ENCODE measurements around the gene GALNT9. TPM values are rescaled to one million over a fixed set of nuclear protein-coding genes. Genes with fewer than 3 reads are reported as not detected.

The GALNT9 gene
- total and polyA plus RNA-seq, 2 experiments from 2014 or later = 0.33 to 1.4 TPM

DNA sequence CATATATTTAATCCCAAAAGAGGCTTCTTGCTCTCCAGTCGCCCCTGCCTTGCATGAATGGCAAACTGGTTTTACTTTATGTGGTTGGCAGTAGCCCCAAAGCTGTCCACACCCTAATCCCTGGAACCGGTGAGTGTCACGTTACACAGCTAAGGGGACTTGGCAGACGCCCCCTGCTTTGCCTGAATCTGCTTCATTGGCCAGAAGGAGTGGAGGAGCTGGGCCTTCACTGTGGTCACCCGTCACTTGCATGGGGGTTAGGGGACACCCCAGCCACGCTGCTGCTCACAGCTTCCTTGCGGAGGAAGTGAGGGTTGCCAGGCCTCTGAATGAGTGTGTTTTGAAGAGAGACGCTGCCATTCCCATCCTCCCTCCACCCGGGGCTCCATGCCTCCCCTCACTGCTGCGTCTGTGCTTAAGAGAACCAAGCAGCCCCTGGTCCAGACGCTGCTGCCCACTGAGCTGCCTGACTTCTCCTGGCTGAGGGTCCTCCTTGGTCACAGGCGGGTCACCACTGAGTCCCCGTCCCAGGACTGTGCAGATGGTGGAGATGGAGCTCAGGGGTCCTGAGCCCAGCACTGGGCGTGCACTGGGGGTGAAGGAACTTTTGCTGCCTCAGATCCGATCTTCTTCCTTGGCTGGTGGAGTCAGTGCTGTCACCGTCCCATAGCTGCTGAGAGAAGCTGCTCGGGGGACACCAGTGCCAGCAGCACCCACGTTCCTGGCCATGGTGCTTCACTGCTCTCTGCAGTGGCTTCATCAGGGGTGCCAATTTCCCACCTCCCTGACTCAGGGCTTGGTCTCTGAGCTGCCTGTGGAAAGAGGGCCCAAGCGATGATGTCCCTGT is 39.8 kb downstream of the GALNT9 start:
- TF ChIP-seq EZH2phosphoT487 (IDR thresholded peaks at IDR 0.05; ENCODE audit: insufficient read depth, low read depth) (no peak), EZH2 (IDR thresholded peaks at IDR 0.05; ENCODE audit: insufficient read depth, poor library complexity, severe bottlenecking) (no peak)
- H4K20me1 ChIP-seq (ENCODE audit: insufficient read depth) = no peaks in the 10 kb centered on the region
- in situ Hi-C loops (cut with MboI) = no loop called here
- H3K4me1 ChIP-seq (ENCODE audit: insufficient read depth) = no peaks in the 10 kb centered on the region; the same call in 1 of the 2 replicates
- no peak for DNase-seq
- no peaks in the 10 kb centered on the region for H3K9me2 ChIP-seq (ENCODE audit: insufficient read depth)
- H3K9ac ChIP-seq = no peak overlapping the region
- no peaks in the 10 kb centered on the region for H3K79me2 ChIP-seq (ENCODE audit: insufficient read depth)
- H2AFZ ChIP-seq = no peak overlapping the region
- H3K4me3 ChIP-seq = no peak overlapping the region
- H3F3A ChIP-seq (ENCODE audit: insufficient read depth) = no peaks in the 10 kb centered on the region
- H3K27me3 ChIP-seq (replicated peaks; ENCODE audit: insufficient read depth) = peaks cover 25% of the 10 kb centered on the region
- H3K9me3 ChIP-seq (ENCODE audit: low read depth) = no peaks in the 10 kb centered on the region
- H3K4me2 ChIP-seq (ENCODE audit: unreplicated experiment) = no peak overlapping the region
- no peak overlapping the region for H3K27ac ChIP-seq
- 24 to 31% methylated on average over 18 to 19 of the region's 19 CpGs for WGBS, 2 experiments (ENCODE audit: low coverage in 1 of 2, low lambda C conversion rate in 2 of 2, missing lambda C conversion rate in 2 of 2)
- H3K36me3 ChIP-seq (ENCODE audit: low read depth) = no peaks in the 10 kb centered on the region

DNA sequence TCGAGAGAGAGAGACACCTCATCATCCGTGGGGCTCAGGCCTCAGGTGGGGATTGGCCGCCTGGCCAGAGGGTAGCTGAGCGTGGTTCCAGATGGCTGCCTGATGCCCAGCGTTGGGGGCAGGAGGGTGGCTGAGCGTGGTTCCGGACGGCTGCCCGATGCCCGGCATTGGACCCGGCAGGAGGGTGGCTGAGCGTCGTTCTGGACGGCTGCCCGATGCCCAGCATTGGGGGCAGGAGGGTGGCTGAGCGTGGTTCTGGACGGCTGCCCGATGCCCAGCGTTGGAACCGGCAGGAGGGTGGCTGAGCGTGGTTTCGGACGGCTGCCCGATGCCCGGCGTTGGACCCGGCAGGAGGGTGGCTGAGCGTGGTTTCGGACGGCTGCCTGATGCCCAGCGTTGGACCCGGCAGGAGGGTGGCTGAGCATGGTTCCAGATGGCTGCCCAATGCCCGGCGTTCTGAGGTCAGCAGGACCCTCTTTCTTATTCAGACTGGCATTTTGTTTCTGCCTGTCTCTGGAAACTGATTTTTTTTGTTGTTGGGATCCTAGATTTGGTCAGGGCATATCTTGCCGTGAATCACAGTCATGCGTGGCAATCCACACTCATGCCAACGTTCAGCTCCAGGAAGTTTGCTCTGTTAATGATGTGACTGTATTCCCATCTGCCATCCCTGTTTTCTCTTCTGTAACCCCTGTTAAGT is 40.7 kb downstream of the GALNT9 start:
- Histone ChIP-seq H3K9me2 (ENCODE audit: insufficient read depth) (no peaks in the 10 kb centered on the region), H3K27me3 (replicated peaks; ENCODE audit: insufficient read depth) (peaks cover 18% of the 10 kb centered on the region), H3F3A (ENCODE audit: insufficient read depth) (no peaks in the 10 kb centered on the region), H4K20me1 (ENCODE audit: insufficient read depth) (no peaks in the 10 kb centered on the region), H2AFZ (no peak overlapping the region), H3K9me3 (ENCODE audit: low read depth) (no peaks in the 10 kb centered on the region), H3K36me3 (ENCODE audit: low read depth) (no peaks in the 10 kb centered on the region), H3K79me2 (ENCODE audit: insufficient read depth) (no peaks in the 10 kb centered on the region), H3K4me2 (ENCODE audit: unreplicated experiment) (no peak overlapping the region), H3K27ac (no peak overlapping the region), H3K9ac (no peak overlapping the region), H3K4me1 (ENCODE audit: insufficient read depth) (no peaks in the 10 kb centered on the region; the same call in 1 of the 2 replicates), H3K4me3 (no peak overlapping the region)
- TF ChIP-seq EZH2 (IDR thresholded peaks at IDR 0.05; ENCODE audit: insufficient read depth, poor library complexity, severe bottlenecking) (no peak), EZH2phosphoT487 (IDR thresholded peaks at IDR 0.05; ENCODE audit: insufficient read depth, low read depth) (no peak)
- in situ Hi-C loops (cut with MboI) = no loop called here
- WGBS, 2 experiments (ENCODE audit: low coverage in 1 of 2, low lambda C conversion rate in 2 of 2, missing lambda C conversion rate in 2 of 2) = 69 to 76% methylated on average over 28 to 37 of the region's 37 CpGs
- DNase-seq = no peak

DNA sequence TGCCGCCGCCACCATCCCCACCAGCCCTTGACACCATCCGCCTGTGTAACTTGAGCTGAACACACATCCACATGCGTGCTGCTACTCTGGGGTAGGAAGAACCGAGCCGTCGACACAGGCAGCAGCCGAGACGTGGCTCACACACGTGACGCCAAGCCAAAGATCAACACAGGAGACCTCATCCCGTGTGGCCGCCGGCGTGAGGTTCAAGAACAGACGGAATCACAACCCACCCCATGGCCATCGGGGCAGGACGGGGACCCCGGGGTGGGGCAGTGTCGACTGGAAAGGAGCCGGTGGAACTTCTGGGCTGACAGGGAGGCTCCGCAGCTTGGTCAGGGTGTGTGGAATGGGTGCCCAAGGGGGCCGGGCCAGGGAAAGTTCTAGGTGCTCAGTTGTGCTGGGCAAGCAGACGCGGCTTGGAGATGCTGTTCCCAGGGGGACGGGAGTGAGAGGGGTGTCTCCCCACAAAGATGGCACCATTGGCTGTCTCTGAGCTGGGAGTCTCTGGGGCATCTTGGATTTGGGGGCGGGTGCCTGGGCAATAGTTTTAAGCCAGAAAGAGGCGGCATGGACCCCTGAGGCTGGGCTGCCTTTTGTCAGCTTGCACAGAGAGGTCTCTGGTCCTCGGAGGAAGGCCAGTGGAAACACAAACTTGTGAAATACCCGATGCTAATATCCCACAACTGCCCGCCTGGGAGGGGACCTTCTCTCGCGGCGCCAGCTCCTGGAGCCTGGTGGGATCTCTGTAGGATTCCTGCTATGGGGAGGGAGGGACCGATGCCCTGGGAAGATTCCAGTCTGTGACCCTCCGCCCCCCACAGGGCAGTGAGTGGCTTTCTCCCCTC is 41.8 kb downstream of the GALNT9 start:
- DNase-seq = no peak

DNA sequence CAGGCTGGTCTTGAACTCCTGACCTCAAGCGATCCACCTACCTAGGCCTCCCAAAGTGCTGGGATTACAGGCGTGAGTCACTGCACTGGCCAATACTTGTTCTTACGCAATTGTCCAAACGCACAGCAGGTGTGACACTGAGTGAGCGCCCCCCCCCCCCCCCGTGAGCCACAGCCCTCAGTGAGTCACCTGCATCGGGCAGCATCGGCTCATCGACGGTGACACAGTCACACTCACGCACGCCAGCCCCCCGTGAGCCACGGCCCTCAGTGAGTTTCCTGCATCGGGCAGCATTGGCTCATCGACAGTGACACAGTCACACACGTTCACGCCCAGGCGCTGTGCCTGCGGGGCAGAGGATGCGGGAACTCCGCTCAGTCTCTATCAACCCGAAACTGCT is 42.5 kb downstream of the GALNT9 start:
- Histone ChIP-seq H3K4me3 (no peak overlapping the region), H3K9me2 (ENCODE audit: insufficient read depth) (no peaks in the 10 kb centered on the region), H2AFZ (no peak overlapping the region), H3K4me1 (ENCODE audit: insufficient read depth) (no peaks in the 10 kb centered on the region; the same call in 1 of the 2 replicates), H3K27ac (no peak overlapping the region), H3K36me3 (ENCODE audit: low read depth) (no peaks in the 10 kb centered on the region), H3K27me3 (replicated peaks; ENCODE audit: insufficient read depth) (peaks cover 28% of the 10 kb centered on the region), H3K4me2 (ENCODE audit: unreplicated experiment) (no peak overlapping the region), H3K9ac (no peak overlapping the region), H4K20me1 (ENCODE audit: insufficient read depth) (no peaks in the 10 kb centered on the region), H3K9me3 (ENCODE audit: low read depth) (no peaks in the 10 kb centered on the region), H3K79me2 (ENCODE audit: insufficient read depth) (no peaks in the 10 kb centered on the region), H3F3A (ENCODE audit: insufficient read depth) (no peaks in the 10 kb centered on the region)
- WGBS, 2 experiments (ENCODE audit: low coverage in 1 of 2, low lambda C conversion rate in 2 of 2, missing lambda C conversion rate in 2 of 2) = 73 to 79% methylated on average over 23 of the region's 23 CpGs
- DNase-seq = peak; percentile 23
- TF ChIP-seq EZH2phosphoT487 (IDR thresholded peaks at IDR 0.05; ENCODE audit: insufficient read depth, low read depth) (no peak), EZH2 (IDR thresholded peaks at IDR 0.05; ENCODE audit: insufficient read depth, poor library complexity, severe bottlenecking) (no peak)
- in situ Hi-C loops (cut with MboI) = no loop called here

More for the DNA sequence above, 41.8 kb downstream of the GALNT9 start:
- H2AFZ ChIP-seq = no peak overlapping the region
- in situ Hi-C loops (cut with MboI) = no loop called here
- H3K27me3 ChIP-seq (replicated peaks; ENCODE audit: insufficient read depth) = peaks cover 21% of the 10 kb centered on the region
- no peaks in the 10 kb centered on the region; the same call in 1 of the 2 replicates for H3K4me1 ChIP-seq (ENCODE audit: insufficient read depth)
- no peak overlapping the region for H3K9ac ChIP-seq
- TF ChIP-seq EZH2 (IDR thresholded peaks at IDR 0.05; ENCODE audit: insufficient read depth, poor library complexity, severe bottlenecking) (no peak), EZH2phosphoT487 (IDR thresholded peaks at IDR 0.05; ENCODE audit: insufficient read depth, low read depth) (no peak)
- no peaks in the 10 kb centered on the region for H4K20me1 ChIP-seq (ENCODE audit: insufficient read depth)
- H3K4me3 ChIP-seq = no peak overlapping the region
- no peaks in the 10 kb centered on the region for H3K9me2 ChIP-seq (ENCODE audit: insufficient read depth)
- no peaks in the 10 kb centered on the region for H3K79me2 ChIP-seq (ENCODE audit: insufficient read depth)
- no peaks in the 10 kb centered on the region for H3K36me3 ChIP-seq (ENCODE audit: low read depth)
- H3F3A ChIP-seq (ENCODE audit: insufficient read depth) = no peaks in the 10 kb centered on the region
- H3K9me3 ChIP-seq (ENCODE audit: low read depth) = no peaks in the 10 kb centered on the region
- WGBS, 2 experiments (ENCODE audit: low coverage in 1 of 2, low lambda C conversion rate in 2 of 2, missing lambda C conversion rate in 2 of 2) = 75 to 76% methylated on average over 34 to 36 of the region's 36 CpGs
- H3K27ac ChIP-seq = no peak overlapping the region
- H3K4me2 ChIP-seq (ENCODE audit: unreplicated experiment) = no peak overlapping the region
